KOPT-K1 (cell line): ENCODE measurements around the gene PRR5.
"Not testable (repeated sequence)": the region's sequence is repeated elsewhere in the genome, so short reads cannot be mapped to it uniquely, and the experiment has no call there.

Experiments used
- H3K27ac ChIP-seq: fragments of 200-600 bp; sonication (generic); 2 replicates; pipeline ENCODE4 v1.5.1; 2016; ENCODE audit warnings: antibody characterized with exemption, mild to moderate bottlenecking, low read depth, low read length; ENCODE audit not compliant: poor library complexity, severe bottlenecking
- H3K36me3 ChIP-seq: fragments of 200-600 bp; sonication (generic); 2 replicates; pipeline ENCODE4 v1.5.1; 2017; ENCODE audit warnings: antibody characterized with exemption, mild to moderate bottlenecking, low read length, moderate library complexity; ENCODE audit not compliant: insufficient read depth
- H3K9me3 ChIP-seq: fragments of 200-600 bp; sonication (generic); 2 replicates; pipeline ENCODE4 v1.5.1; 2017; ENCODE audit warnings: antibody characterized with exemption, low read length, mild to moderate bottlenecking; ENCODE audit not compliant: insufficient read depth, poor library complexity, severe bottlenecking

PRR5 gene

GRCh38 chr22:44668886-44669521 is 33.0 kb upstream of the PRR5 start:
- Histone ChIP-seq H3K36me3 (no peaks in the 10 kb centered on the region), H3K27ac (peak overlapping the region; percentile 31)

GRCh38 chr22:44669561-44669976 is 32.4 kb upstream of the PRR5 start:
- Histone ChIP-seq H3K36me3 (no peaks in the 10 kb centered on the region), H3K9me3 (no peaks in the 10 kb centered on the region), H3K27ac (peak overlapping the region; percentile 31)

More at GRCh38 chr22:44668886-44669521, 33.0 kb upstream of the PRR5 start:
- no peaks in the 10 kb centered on the region for H3K9me3 ChIP-seq

GRCh38 chr22:44670220-44670988 is 31.6 kb upstream of the PRR5 start:
- Histone ChIP-seq H3K36me3 (no peaks in the 10 kb centered on the region), H3K27ac (no peak overlapping the region), H3K9me3 (no peaks in the 10 kb centered on the region)

- Histone ChIP-seq H3K36me3 (no peaks in the 10 kb centered on the region), H3K9me3 (no peaks in the 10 kb centered on the region), H3K27ac (no peak overlapping the region)
Observed at GRCh38 chr22:44671742-44672141, 30.3 kb upstream of the PRR5 start.

GRCh38 chr22:44672632-44673031 is 29.4 kb upstream of the PRR5 start:
- Histone ChIP-seq H3K36me3 (no peaks in the 10 kb centered on the region), H3K9me3 (no peaks in the 10 kb centered on the region), H3K27ac (no peak overlapping the region)

GRCh38 chr22:44673406-44673805 is 28.6 kb upstream of the PRR5 start:
- no peak overlapping the region for H3K27ac ChIP-seq
- no peaks in the 10 kb centered on the region for H3K36me3 ChIP-seq

GRCh38 chr22:44676066-44676440 is 26.0 kb upstream of the PRR5 start:
- H3K27ac ChIP-seq, H3K36me3 ChIP-seq, H3K9me3 ChIP-seq: not testable (repeated sequence)

More at GRCh38 chr22:44673406-44673805, 28.6 kb upstream of the PRR5 start:
- no peaks in the 10 kb centered on the region for H3K9me3 ChIP-seq

- Histone ChIP-seq H3K36me3 (no peaks in the 10 kb centered on the region), H3K27ac (peak overlapping the region; percentile 16)
Observed at GRCh38 chr22:44676441-44677352, 25.3 kb upstream of the PRR5 start.

GRCh38 chr22:44677353-44677840 is 24.6 kb upstream of the PRR5 start:
- H3K9me3 ChIP-seq, result no peaks in the 10 kb centered on the region
- no peak overlapping the region for H3K27ac ChIP-seq
- H3K36me3 ChIP-seq, result no peaks in the 10 kb centered on the region

More at GRCh38 chr22:44676441-44677352, 25.3 kb upstream of the PRR5 start:
- H3K9me3 ChIP-seq, result no peaks in the 10 kb centered on the region

GRCh38 chr22:44677871-44678555 is 24.0 kb upstream of the PRR5 start:
- H3K36me3 ChIP-seq, result no peaks in the 10 kb centered on the region
- no peak overlapping the region for H3K27ac ChIP-seq
- no peaks in the 10 kb centered on the region for H3K9me3 ChIP-seq

- no peaks in the 10 kb centered on the region for H3K9me3 ChIP-seq
- H3K36me3 ChIP-seq, result no peaks in the 10 kb centered on the region
- H3K27ac ChIP-seq, result no peak overlapping the region
Observed at GRCh38 chr22:44678556-44679305, 23.3 kb upstream of the PRR5 start.

GRCh38 chr22:44679306-44679647 is 22.7 kb upstream of the PRR5 start:
- not testable (repeated sequence) for H3K36me3 ChIP-seq, H3K27ac ChIP-seq, H3K9me3 ChIP-seq

- Histone ChIP-seq H3K9me3 (no peaks in the 10 kb centered on the region), H3K36me3 (no peaks in the 10 kb centered on the region), H3K27ac (peak overlapping the region; percentile 68)
Observed at GRCh38 chr22:44680058-44680457, 21.9 kb upstream of the PRR5 start.

GRCh38 chr22:44680481-44680894 is 21.5 kb upstream of the PRR5 start:
- H3K27ac ChIP-seq, result peak overlapping the region; percentile 68
- H3K9me3 ChIP-seq, result no peaks in the 10 kb centered on the region
- no peaks in the 10 kb centered on the region for H3K36me3 ChIP-seq
